ENCODE measurements around the gene SLC39A11.

GRCh38 chr17:72935984-72936383 is 156.5 kb downstream of the SLC39A11 start:
- TF ChIP-seq CTCF (conservative IDR thresholded peaks at IDR 0.05 in 1 of 2, IDR thresholded peaks at IDR 0.05 in 1 of 2; ENCODE audit: low read depth in 1 of 2, low read length in 2 of 2) = no peak
- no peak for TF ChIP-seq EZH2 (IDR thresholded peaks at IDR 0.05; ENCODE audit: low read length, missing control alignments)

All from fibroblast of lung (primary cell).